ENCODE results near the gene CDX2. TPM values are rescaled to one million over a fixed set of nuclear protein-coding genes. Genes with fewer than 3 reads are reported as not detected.

The CDX2 gene
- total and polyA plus RNA-seq, 4 donors = not detected

- H3K4me1 ChIP-seq (ENCODE audit: control insufficient read depth in 4 of 4, insufficient read depth in 4 of 4, low read length in 3 of 4) = peaks cover 7 to 25% (median 18%) of the 10 kb centered on the region in 4 donors
- 62% methylated on average over 3 of the region's 3 CpGs for WGBS
- H3K9me3 ChIP-seq (ENCODE audit: control insufficient read depth in 4 of 4, low read length in 3 of 4) = no peaks in the 10 kb centered on the region
- H3K36me3 ChIP-seq (ENCODE audit: control insufficient read depth in 4 of 4, insufficient read depth in 3 of 4, low read depth in 1 of 4, low read length in 3 of 4) = no peaks in the 10 kb centered on the region
- H3K27ac ChIP-seq (ENCODE audit: low read depth in 1 of 2, low read length in 2 of 2) = no peak overlapping the region
- DNase-seq (ENCODE audit: low spot score) = no peak
- peaks cover 8 to 15% (median 10%) of the 10 kb centered on the region in 4 donors for H3K27me3 ChIP-seq (ENCODE audit: control insufficient read depth in 4 of 4, insufficient read depth in 4 of 4, low read length in 3 of 4)
- no peak overlapping the region for H3K4me3 ChIP-seq (ENCODE audit: low read depth in 1 of 3, low read length in 3 of 3)
- TF ChIP-seq CTCF (IDR thresholded peaks at IDR 0.05; ENCODE audit: low read depth, low read length, missing input control) = no peak
- no peak for TF ChIP-seq NR2F2 (IDR thresholded peaks at IDR 0.05)
- no peak for TF ChIP-seq EGR1 (IDR thresholded peaks at IDR 0.05; ENCODE audit: low read depth in 2 of 2)
- TF ChIP-seq HNF4A (conservative IDR thresholded peaks at IDR 0.05) = no peak
- no peak for TF ChIP-seq HNF4G (IDR thresholded peaks at IDR 0.05)
- no peak for TF ChIP-seq RAD21 (IDR thresholded peaks at IDR 0.05)
- TF ChIP-seq ZBTB33 (IDR thresholded peaks at IDR 0.05) = no peak
- TF ChIP-seq FOXA1 (IDR thresholded peaks at IDR 0.05) = no peak
- TF ChIP-seq JUND (IDR thresholded peaks at IDR 0.05) = no peak
- no peak for TF ChIP-seq GABPA (IDR thresholded peaks at IDR 0.05 in 1 of 2, conservative IDR thresholded peaks at IDR 0.05 in 1 of 2)
- TF ChIP-seq REST (IDR thresholded peaks at IDR 0.05) = no peak
- TF ChIP-seq ATF3 (IDR thresholded peaks at IDR 0.05) = no peak
- no peak overlapping the region for H3K9ac ChIP-seq (ENCODE audit: low read depth in 1 of 2, low read length in 2 of 2)
Observed at GRCh38 chr13:27963491-27963890, 5.6 kb downstream of the CDX2 start.

GRCh38 chr13:27962982-27963381 lies 6.1 kb downstream of the CDX2 start:
- H3K4me3 ChIP-seq (ENCODE audit: low read depth in 1 of 3, low read length in 3 of 3) = no peak overlapping the region
- no peak overlapping the region for H3K27ac ChIP-seq (ENCODE audit: low read depth in 1 of 2, low read length in 2 of 2)
- H3K9ac ChIP-seq (ENCODE audit: low read depth in 1 of 2, low read length in 2 of 2) = no peak overlapping the region
- H3K9me3 ChIP-seq (ENCODE audit: control insufficient read depth in 4 of 4, low read length in 3 of 4) = no peaks in the 10 kb centered on the region
- TF ChIP-seq HNF4A (conservative IDR thresholded peaks at IDR 0.05) (no peak), JUND (IDR thresholded peaks at IDR 0.05) (no peak), SP1 (IDR thresholded peaks at IDR 0.05) (no peak), CTCF (IDR thresholded peaks at IDR 0.05; ENCODE audit: low read depth, low read length, missing input control) (no peak), MAX (IDR thresholded peaks at IDR 0.05) (no peak), REST (IDR thresholded peaks at IDR 0.05) (no peak), FOXA1 (IDR thresholded peaks at IDR 0.05) (no peak), GABPA (IDR thresholded peaks at IDR 0.05 in 1 of 2, conservative IDR thresholded peaks at IDR 0.05 in 1 of 2) (no peak)
- whole genome bisulfite sequencing = 80% methylated on average over 9 of the region's 9 CpGs
- peaks cover 3 to 21% (median 13%) of the 10 kb centered on the region in 4 donors for H3K4me1 ChIP-seq (ENCODE audit: control insufficient read depth in 4 of 4, insufficient read depth in 4 of 4, low read length in 3 of 4)
- H3K36me3 ChIP-seq (ENCODE audit: control insufficient read depth in 4 of 4, insufficient read depth in 3 of 4, low read depth in 1 of 4, low read length in 3 of 4) = no peaks in the 10 kb centered on the region
- no peak for DNase-seq (ENCODE audit: low spot score)
- peaks cover 8 to 10% (median 9%) of the 10 kb centered on the region in 4 donors for H3K27me3 ChIP-seq (ENCODE audit: control insufficient read depth in 4 of 4, insufficient read depth in 4 of 4, low read length in 3 of 4)
